Measurements from ENCODE around the gene FAM53B.
"Not testable (repeated sequence)": the region's sequence is repeated elsewhere in the genome, so short reads cannot be mapped to it uniquely, and the experiment has no call there.

The FAM53B gene

GRCh38 chr10:124593431-124593985 is 150.7 kb downstream of the FAM53B start:
- DNase-seq = no peak

GRCh38 chr10:124592736-124593430 is 151.3 kb downstream of the FAM53B start:
- no peak for DNase-seq

GRCh38 chr10:124592101-124592500 is 152.1 kb downstream of the FAM53B start:
- no peak for DNase-seq

- DNase-seq = no peak
Measured at GRCh38 chr10:124591123-124591495, 153.1 kb downstream of the FAM53B start.

- no peak for DNase-seq
Measured at GRCh38 chr10:124590216-124591122, 153.7 kb downstream of the FAM53B start.

- no peak for DNase-seq
Measured at GRCh38 chr10:124589491-124590041, 154.6 kb downstream of the FAM53B start.

GRCh38 chr10:124588736-124589490 is 155.3 kb downstream of the FAM53B start:
- no peak for DNase-seq

GRCh38 chr10:124588341-124588735 is 155.8 kb downstream of the FAM53B start:
- DNase-seq = not testable (repeated sequence)

GRCh38 chr10:124587811-124588211 is 156.4 kb downstream of the FAM53B start:
- DNase-seq = no peak

GRCh38 chr10:124586142-124586541 is 158.0 kb downstream of the FAM53B start:
- DNase-seq = no peak

GRCh38 chr10:124579011-124579399 is 165.2 kb downstream of the FAM53B start:
- no peak for DNase-seq

GRCh38 chr10:124578231-124579010 is 165.8 kb downstream of the FAM53B start:
- no peak for DNase-seq

- no peak for DNase-seq
Measured at GRCh38 chr10:124577651-124578050, 166.5 kb downstream of the FAM53B start.

GRCh38 chr10:124576526-124577420 is 167.4 kb downstream of the FAM53B start:
- DNase-seq = no peak

- DNase-seq = no peak
Measured at GRCh38 chr10:124575107-124576035, 168.8 kb downstream of the FAM53B start.

- DNase-seq = no peak
Measured at GRCh38 chr10:124574456-124575070, 169.6 kb downstream of the FAM53B start.

- no peak for DNase-seq
Measured at GRCh38 chr10:124573726-124574455, 170.3 kb downstream of the FAM53B start.

- no peak for DNase-seq
Measured at GRCh38 chr10:124572751-124573150, 171.4 kb downstream of the FAM53B start.

GRCh38 chr10:124570646-124571045 is 173.5 kb downstream of the FAM53B start:
- DNase-seq = no peak
